HG02840 (cell line): ENCODE data around the gene LRRC10.

Source experiments
- ATAC-seq: cut with Tn5 transposase; IDR thresholded peaks from one replicate; pipeline ENCODE4 v1.9.1; 2021; ENCODE audit warnings: mild to moderate bottlenecking, moderate library complexity, moderate number of reproducible peaks; ENCODE audit not compliant: unreplicated experiment, low FRiP score

LRRC10 gene, protein sequence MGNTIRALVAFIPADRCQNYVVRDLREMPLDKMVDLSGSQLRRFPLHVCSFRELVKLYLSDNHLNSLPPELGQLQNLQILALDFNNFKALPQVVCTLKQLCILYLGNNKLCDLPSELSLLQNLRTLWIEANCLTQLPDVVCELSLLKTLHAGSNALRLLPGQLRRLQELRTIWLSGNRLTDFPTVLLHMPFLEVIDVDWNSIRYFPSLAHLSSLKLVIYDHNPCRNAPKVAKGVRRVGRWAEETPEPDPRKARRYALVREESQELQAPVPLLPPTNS

DNA sequence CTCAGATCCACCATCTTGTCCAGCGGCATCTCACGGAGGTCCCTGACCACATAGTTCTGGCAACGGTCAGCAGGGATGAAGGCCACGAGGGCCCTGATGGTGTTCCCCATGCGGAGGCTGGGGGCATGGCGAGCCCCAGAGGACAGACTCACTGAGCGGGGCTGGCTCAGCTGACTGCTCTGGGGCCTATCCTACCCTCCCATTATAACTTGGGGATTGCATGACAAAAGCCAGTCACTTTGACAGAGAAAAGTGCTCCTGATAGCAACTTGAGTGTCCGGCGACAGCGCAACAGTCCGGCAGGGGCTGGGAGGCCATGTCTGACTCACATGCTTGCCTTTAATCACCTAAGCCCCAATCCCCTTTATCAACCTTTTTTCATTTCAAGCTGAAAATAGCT, at the start of gene LRRC10:
Gene LRRC10, minus strand, starts transcription at position 179 of the 400 bp plus-strand sequence. Its CDS starts 69 bp downstream, at position 110.
- ATAC-seq, result no peak

DNA sequence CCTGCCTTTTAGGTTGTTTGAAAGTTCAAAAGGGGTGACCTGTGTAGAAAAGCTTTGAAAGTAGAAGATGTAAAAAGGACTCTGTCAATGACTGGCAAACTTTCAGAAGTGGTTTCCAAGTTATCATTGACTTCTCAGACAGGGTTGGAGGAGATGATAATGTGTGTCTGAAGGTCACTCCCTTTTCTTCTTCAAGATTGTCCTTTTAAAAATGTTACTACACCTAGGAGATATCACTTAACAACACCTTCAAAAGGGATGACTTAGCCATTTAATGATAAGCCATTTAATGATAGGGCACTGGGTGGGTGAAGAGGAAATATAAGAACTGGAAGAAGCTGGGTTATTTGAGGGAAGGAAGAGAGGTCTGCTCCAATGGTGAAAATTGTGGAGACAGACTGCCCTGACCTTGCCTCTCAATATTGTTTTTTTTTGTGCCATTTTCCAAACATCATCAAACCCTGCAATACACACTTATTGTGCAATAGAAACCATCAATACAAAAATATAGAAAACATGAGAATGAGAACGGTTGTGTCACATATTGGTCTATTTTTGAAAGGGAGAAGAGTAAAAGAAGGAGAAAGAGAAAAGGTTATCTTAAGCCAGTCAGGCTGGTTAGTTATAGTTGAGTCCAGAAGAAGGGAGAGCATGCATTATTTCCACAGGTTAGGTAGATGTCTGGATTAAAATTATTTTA, 49.6 kb upstream of the LRRC10 start:
- ATAC-seq, result no peak

DNA sequence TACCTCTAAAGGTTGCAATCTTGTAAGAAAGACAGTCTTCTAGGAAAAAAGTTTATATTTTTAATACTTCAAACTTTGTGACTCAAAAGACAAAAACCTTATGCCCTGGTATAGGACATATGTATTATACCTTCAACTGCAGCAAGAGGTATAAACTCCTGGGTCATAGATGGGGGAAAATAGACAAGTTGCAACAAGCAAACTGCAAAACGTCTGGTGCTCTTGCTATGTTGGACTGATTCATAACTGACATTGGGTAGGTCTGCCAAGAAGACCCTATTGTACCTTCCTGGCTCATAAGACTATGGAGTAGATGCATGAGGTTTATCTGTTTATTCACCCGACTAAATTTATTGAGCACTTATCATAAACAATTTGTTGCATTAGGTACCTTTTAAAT, 47.5 kb upstream of the LRRC10 start:
- no peak for ATAC-seq

DNA sequence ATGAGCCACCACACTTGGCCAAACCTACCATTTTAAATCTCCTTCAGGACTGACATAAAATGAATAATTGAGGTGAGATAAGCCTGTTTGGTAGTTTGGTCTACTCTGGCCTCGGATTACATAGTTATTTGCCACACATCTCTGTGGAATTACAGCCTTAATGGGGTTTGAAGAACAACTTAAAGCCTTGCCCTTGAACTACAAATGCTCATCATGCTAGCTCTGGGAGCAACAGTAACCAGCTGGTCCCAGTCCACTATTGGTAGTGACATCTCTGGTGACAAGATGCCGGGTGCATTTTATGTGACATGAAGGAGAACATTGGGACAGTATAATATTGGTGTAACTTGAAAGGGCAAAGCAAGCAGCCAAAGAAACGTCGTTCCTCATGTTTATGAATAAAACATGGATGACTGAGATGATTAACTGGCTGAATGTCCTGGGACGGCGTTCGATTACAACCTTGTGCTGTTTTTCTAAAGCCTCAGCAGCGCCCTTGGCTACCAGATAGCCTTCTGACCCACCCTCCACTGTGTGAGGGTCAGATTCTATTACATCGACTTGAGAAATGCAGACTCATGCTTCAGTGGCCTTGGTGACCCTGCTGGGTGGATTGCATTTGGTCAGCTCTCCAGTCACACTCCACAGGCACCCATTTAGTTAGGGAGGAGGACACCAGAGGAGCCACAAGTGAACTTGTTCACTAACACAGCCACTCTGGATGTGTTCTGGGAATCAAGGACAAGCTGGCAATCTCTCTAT, 46.9 kb upstream of the LRRC10 start:
- ATAC-seq, result no peak

DNA sequence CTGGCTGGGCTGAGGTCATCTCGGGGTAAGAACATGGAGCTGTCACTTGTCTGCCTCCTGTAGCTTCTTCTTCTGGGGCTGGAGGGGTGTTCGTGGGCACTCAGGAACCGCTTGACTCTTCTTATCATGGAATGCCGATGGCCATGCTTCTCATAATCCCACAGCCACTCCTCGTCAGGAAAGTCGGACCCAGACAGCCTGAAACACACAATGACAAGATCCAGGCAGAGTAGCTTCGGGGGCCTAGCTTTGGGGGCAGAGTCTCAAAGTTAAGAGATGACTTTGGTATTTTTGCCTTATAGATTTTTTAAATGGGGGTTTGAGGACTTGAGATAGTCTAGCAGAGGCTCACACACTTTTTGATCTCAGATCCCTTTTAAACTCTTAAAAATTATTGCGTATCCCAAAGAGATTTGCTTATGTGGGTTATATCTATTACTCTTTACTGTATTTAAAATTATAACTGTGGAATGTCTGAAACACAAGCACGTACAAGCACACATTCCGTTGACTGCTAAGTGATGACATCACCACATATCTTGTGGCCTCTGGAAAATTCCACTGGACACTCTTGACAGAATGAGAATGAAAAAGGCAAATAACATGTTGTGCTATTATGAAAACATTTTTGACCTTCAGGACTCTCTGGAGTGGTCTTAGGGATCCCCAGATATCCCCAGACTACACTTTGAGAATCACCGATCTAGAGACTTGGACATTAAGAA, 45.1 kb upstream of the LRRC10 start:
- ATAC-seq, result no peak

DNA sequence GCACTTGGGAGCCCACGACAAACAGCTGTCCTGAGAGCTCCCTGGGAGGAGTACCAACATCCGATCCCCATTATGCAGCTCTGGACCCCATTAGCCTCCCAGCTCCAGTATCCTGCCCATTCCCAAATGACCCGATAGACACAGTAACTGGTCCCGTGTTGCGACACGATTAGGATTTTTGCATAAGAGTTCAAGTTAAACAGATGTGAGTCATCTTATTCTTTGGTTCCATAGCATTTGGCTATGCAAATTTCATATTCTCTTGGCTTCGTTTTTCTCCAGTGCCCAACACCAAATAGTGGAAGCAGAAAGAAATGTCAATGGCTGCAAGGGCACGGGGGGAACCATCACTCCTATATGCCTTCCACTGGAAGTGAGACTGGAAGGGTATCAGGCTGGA, 43.0 kb upstream of the LRRC10 start:
- no peak for ATAC-seq

DNA sequence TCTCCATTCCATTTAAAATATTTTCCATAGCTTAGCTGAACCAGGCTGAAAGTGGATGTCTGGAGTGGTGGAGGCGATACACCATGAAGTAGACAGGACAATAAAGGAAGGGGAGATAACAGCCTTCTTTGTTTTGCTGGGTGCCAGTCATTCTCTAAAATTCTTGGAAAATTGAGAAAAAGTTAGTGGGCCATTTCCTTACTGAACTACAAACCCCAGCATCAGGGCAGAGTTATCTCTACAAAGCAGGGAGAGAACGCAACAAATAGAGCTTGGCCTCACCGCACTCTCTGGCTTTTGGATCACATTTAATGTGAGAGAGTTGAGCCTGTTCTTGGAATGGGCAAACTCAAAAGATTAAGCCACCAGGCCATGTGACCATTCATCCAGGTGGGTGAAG, 41.2 kb upstream of the LRRC10 start:
- no peak for ATAC-seq

DNA sequence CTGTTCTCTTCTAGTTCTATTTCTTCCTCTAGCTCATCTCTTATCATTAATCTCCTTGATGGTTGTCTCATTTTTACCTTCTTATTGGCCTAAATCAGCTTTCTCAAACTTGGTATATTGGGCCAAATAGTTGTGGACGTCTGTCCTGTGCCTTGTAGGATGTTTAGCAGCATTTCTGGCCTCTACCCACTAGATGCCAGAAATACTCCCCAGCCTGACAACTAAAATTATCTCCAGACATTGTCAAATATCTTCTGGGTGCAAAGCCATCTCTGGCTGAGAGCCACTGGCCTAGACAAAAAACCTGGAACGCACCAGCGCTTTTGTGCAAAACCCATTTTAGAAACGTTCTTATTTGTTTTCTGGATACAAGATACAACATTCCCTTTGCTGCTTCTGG, 38.8 kb upstream of the LRRC10 start:
- ATAC-seq, result no peak

DNA sequence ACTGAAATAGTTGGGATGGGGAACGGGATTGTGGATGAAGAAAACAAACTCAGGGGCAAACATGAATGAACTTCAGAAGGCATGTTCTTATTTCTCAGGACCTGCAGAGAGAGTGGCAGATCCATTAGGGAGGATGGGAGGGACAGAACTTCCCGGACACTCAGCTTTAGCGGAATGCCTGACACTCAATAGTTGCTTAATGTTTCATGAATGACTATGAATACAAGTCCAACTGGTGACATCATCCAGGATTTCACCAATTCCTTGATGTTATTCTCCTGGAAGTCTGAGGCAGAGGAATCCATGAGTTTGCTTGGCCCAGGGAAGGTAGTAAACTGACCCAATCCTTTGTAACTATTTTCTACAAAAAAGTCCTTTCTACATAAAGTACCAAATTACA, 37.8 kb upstream of the LRRC10 start:
- no peak for ATAC-seq

DNA sequence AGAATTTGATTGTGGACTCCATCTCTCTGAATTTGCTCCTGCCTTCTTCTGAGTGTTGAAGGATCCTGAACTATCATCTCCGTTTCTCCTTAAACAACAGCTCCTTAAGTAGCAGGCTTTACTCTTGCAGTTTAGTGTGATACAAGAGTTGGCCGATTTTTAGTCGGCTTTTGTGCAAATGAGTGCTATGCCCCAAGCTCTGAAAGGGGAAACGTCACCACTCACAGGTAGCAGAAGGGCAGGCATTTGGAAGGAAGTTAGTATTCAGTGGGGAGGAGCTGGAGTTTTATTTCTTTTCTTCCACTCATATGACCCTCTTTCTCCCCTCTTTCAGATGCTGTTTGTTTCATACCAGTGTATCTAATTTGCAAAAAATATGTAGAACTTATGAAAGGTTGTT, 36.5 kb upstream of the LRRC10 start:
- no peak for ATAC-seq

DNA sequence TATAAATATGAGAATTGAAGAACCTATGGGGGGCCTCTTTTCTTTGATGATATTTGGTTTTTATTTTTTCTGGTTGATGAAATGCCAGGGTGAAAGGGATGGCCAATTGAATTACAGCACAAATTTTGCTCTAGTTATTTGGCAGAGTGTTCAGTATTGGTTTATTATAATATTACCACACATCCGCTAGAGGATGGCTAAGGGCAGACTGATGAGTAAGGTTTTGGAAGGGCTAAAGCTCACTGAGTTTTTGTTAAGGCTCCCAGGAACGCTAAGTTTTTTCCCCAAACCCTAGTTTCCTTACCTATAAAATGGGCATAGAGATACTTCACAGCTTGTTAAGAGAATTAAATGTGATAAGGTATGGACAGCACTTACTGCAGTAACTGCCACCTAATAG, 34.3 kb upstream of the LRRC10 start:
- no peak for ATAC-seq

DNA sequence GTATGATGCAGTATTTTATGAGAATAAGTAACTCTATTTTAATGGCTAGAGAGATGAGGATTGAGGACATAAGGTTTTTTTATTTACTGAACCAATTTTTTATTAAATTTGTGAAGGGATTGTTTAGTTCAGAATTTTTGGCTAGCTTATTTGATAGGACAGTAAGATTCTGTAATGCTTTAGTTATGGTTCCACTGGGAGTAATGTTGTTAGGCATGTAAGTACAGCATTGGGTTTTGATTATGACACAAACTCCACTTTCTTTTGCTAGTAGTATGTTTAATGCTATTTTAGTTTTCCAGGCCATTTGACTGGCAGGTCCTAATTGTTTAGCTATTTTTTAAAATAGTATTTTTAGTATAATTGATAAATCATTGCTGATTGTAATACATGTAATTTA, 33.8 kb upstream of the LRRC10 start:
- no peak for ATAC-seq

DNA sequence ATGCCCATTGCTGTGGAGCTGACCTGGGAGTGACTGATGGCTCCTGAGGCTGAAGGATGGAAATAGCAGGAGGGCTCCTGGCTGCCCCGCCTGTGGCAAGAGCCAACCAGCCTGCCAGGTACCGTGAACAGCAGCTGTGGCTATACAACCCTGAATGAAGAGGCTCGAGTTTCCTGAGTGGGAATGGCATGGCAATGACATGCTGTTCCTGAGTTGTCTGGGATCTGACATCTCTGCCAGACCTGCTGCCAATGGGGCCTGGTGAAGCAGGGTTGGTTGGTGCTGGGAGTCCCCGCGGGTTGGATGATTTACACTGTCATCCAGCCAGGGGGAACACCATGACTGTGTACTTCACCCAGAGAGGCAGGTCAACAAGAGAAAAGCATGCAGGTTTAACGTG, 31.8 kb upstream of the LRRC10 start:
- ATAC-seq, result no peak

DNA sequence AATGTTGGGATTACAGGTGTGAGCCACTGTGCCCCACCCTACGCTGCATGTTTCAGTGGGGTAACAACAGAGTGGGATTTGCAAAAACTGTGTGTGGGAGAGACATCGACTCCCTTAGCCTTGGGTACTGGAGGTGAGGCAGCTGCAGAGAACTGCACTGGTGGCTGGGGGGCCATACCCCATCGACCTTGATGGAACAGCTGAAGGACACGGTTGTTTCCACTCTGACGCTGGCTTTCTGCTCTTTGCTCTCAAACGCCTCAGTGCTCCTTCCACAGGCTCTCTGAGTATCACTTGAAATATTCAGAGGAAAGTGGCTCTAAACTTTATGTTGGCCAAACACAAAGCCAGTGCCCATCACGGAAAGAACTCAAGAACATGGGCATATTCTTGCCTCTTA, 30.8 kb upstream of the LRRC10 start:
- no peak for ATAC-seq

DNA sequence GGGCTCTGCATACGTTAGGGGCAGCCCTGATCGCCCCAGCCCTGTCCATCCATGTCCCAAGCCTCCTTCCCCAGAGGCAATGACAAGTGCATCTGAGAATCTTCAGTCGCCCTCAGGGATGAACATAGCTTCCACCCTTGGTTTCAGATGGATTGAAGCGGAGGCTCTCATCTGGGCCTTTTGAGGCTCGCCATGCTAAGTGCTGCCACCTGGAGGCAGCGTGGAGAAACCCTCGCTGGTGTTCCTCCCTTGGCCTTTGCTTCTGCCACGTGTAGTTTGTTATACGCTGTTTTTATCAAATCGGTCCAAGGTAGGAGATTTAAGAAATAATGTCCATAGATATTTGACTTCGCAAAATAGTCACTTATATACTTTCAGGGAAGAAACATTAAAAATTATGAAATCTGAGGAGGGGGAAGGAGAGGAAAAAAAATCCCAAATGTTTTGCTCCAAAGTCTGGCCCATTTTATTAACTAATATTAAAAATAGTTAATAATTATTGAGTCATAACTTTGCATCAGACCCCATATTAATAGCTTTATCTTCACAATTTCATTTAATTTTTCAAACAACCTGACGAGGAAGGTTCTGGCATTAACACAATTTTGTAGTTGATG, 28.8 kb upstream of the LRRC10 start:
- no peak for ATAC-seq

DNA sequence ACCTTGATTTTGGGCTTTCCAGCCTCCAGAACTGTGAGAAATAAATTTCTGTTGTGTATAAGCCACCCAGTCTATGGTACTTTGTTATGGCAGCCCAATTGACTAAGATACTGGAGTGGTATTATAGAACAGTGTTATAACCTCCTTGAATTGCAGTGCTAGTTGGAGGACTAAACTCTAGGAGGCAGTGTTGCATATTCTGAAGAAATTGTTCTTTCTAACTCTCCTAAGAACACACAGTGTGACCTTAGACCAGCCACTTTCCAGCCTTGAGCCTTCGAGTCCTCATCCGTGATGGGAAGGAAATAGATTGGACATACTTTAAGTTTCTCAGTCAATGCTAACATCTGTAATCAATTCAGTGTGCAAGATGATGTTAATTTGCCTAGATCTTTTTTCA, 22.4 kb upstream of the LRRC10 start:
- ATAC-seq, result no peak

DNA sequence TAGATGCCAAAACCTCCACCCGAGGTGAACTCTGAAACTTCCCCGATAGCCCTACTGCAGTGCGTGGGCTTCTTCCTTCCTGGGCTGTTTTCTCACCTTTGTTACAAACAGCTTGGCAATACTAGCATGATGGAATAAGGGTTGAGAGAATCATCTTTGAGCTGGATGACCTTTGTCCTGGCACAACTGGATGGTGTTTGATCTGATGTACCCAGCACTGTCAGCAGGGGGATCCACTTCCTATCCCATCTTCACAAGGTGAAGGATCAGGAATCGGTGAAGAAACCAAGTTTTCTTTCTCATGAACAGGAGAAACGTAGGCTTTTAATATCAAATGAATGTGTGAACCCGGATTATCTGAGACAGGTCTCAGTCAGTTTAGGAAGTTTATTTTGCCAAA, 19.5 kb upstream of the LRRC10 start:
- ATAC-seq, result no peak

DNA sequence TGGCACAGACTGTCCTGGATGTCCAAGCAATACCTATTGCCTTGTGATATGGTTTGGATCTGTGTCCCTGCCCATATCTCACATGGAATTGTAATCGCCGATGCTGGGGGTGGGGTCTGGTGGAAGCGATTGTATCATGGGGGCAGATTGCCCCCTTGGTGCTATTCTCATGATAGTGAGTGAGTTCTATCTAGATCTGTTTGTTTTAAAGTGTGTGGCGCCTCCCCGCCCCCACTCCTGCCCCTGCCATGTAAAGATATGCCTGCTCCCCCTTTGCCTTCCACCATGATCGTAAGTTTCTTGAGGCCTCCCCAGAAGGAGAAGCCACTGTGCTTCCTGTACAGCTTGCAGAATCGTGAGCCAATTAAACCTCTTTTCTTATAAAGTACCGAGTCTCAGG, 16.8 kb upstream of the LRRC10 start:
- no peak for ATAC-seq

DNA sequence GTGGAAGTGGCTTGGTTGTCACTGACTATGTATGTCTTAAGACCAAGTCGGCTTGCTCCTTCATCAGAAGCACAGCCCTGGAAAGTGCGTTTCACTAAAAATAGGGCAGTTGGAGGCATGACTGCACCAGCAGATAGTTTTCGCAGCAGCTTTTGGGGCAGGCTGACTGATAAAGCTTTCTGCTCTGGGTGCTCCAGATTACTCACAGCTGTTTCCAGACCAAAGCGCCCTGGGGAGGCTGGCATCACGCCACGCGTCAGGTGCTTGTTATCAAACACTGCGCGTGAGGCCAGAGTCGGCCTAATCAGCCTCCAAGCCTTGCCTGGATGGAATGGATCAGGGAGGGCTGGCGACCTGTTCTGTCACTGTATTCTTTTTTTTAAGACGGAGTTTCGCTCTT, 13.3 kb upstream of the LRRC10 start:
- no peak for ATAC-seq

DNA sequence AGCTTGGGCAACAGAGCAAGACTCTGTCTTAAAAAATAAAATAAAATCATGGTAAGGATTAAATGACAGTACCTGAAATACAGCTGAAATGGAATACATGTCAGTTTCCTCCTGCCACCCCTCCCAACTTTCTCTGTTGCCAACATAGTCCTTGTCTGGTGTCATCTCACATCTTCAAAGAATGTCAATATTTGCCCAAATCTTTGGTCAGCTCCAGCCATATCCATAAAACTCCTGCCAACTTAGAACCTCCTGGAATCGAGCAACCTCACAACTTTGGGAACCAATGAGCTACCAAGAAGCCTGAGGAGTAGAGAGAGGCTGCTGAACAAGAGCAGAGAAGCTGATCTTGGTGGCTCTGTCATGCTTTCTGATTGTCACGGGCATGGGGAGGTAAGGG, 10.8 kb upstream of the LRRC10 start:
- ATAC-seq, result no peak

DNA sequence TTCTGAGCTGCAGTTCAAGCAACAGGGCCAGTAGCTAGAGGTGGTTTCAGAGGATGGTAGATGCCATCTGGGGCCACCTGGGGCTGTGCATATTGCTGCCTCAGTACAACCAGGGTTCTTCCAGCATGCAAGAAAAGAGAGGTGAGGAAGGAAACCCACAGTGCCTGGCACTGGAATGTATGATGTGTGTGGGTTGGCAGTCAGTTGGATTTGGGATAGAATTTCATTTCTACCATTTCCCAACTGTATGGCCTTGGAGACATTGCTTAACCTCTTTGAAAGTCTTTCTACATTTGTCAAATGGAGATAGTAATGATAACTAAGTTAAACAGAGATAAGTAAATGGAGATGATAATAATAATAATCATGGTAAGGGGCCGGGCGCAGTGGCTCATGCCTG, 10.2 kb upstream of the LRRC10 start:
- ATAC-seq, result no peak
